Fibroblast of skin of right biceps (primary cell): ENCODE results near the gene DCAF4.
"Not testable (repeated sequence)": the region's sequence is repeated elsewhere in the genome, so short reads cannot be mapped to it uniquely, and the experiment has no call there.

Source experiments
- DNase-seq: peaks from one replicate; pipeline ENCODE4 v3.0.0-alpha.2; 2013

Gene DCAF4

GRCh38 chr14:72939630-72940029 lies 13.4 kb downstream of the DCAF4 start:
- DNase-seq = no peak

- no peak for DNase-seq
These were observed 15.2 kb downstream of the DCAF4 start for GRCh38 chr14:72941286-72941985.

GRCh38 chr14:72942934-72943333 lies 16.7 kb downstream of the DCAF4 start:
- DNase-seq = no peak

GRCh38 chr14:72943876-72944430 lies 17.7 kb downstream of the DCAF4 start:
- no peak for DNase-seq

GRCh38 chr14:72945356-72946027 lies 19.2 kb downstream of the DCAF4 start:
- no peak for DNase-seq

- no peak for DNase-seq
These were observed 20.2 kb downstream of the DCAF4 start for GRCh38 chr14:72946491-72946890.

- peak; percentile 34 for DNase-seq
These were observed 21.3 kb downstream of the DCAF4 start for GRCh38 chr14:72947366-72948160.

- peak; percentile 64 for DNase-seq
These were observed 22.3 kb downstream of the DCAF4 start for GRCh38 chr14:72948481-72949138.

GRCh38 chr14:72952171-72952570 lies 25.9 kb downstream of the DCAF4 start:
- no peak for DNase-seq

- DNase-seq = not testable (repeated sequence)
These were observed 30.5 kb downstream of the DCAF4 start for GRCh38 chr14:72956741-72957140.

GRCh38 chr14:72957213-72957612 lies 30.9 kb downstream of the DCAF4 start:
- DNase-seq = no peak

GRCh38 chr14:72958548-72958947 lies 32.3 kb downstream of the DCAF4 start:
- no peak for DNase-seq

GRCh38 chr14:72961016-72961415 lies 34.8 kb downstream of the DCAF4 start:
- not testable (repeated sequence) for DNase-seq

GRCh38 chr14:72961579-72962335 lies 35.5 kb downstream of the DCAF4 start:
- DNase-seq = peak; percentile 21

GRCh38 chr14:72962336-72962754 lies 36.1 kb downstream of the DCAF4 start:
- DNase-seq = peak; percentile 61

- DNase-seq = peak; percentile 88
These were observed 36.6 kb downstream of the DCAF4 start for GRCh38 chr14:72962829-72963312.

- DNase-seq = peak; percentile 25
These were observed 39.0 kb downstream of the DCAF4 start for GRCh38 chr14:72965249-72965648.

GRCh38 chr14:72966038-72966437 lies 39.8 kb downstream of the DCAF4 start:
- DNase-seq = no peak

GRCh38 chr14:72968316-72968715 lies 42.1 kb downstream of the DCAF4 start:
- DNase-seq = no peak

GRCh38 chr14:72970058-72970630 lies 43.9 kb downstream of the DCAF4 start:
- no peak for DNase-seq

- DNase-seq = no peak
These were observed 44.7 kb downstream of the DCAF4 start for GRCh38 chr14:72970824-72971434.
